ENCODE data around the gene HHIPL2.

Gene HHIPL2

GRCh38 chr1:222586842-222587241, 38.9 kb upstream of the HHIPL2 start:
- no peak for TF ChIP-seq CTCF (IDR thresholded peaks at IDR 0.05; ENCODE audit: extremely low read depth, insufficient read depth, missing control alignments)
- in situ Hi-C loops (cut with MboI; ENCODE audit: low pct_unique_long_range_greater_than_20kb, low sequenced_read_pairs, unreplicated experiment) = no loop called here
- DNase-seq (ENCODE audit: low spot score) = no peak

- in situ Hi-C loops (cut with MboI; ENCODE audit: low pct_unique_long_range_greater_than_20kb, low sequenced_read_pairs, unreplicated experiment) = no loop called here
- peak; percentile 9 for DNase-seq (ENCODE audit: low spot score)
- no peak for TF ChIP-seq CTCF (IDR thresholded peaks at IDR 0.05; ENCODE audit: extremely low read depth, insufficient read depth, missing control alignments)
These were observed 35.2 kb upstream of the HHIPL2 start for GRCh38 chr1:222583079-222583478.

GRCh38 chr1:222582099-222582774, 34.3 kb upstream of the HHIPL2 start:
- peak; percentile 18 for DNase-seq (ENCODE audit: low spot score)
- no peak for TF ChIP-seq CTCF (IDR thresholded peaks at IDR 0.05; ENCODE audit: extremely low read depth, insufficient read depth, missing control alignments)
- in situ Hi-C loops (cut with MboI; ENCODE audit: low pct_unique_long_range_greater_than_20kb, low sequenced_read_pairs, unreplicated experiment) = no loop called here

- in situ Hi-C loops (cut with MboI; ENCODE audit: low pct_unique_long_range_greater_than_20kb, low sequenced_read_pairs, unreplicated experiment) = no loop called here
- no peak for DNase-seq (ENCODE audit: low spot score)
- no peak for TF ChIP-seq CTCF (IDR thresholded peaks at IDR 0.05; ENCODE audit: extremely low read depth, insufficient read depth, missing control alignments)
These were observed 31.4 kb upstream of the HHIPL2 start for GRCh38 chr1:222579316-222579715.

GRCh38 chr1:222570837-222571236, 22.9 kb upstream of the HHIPL2 start:
- in situ Hi-C loops (cut with MboI; ENCODE audit: low pct_unique_long_range_greater_than_20kb, low sequenced_read_pairs, unreplicated experiment) = no loop called here
- no peak for TF ChIP-seq CTCF (IDR thresholded peaks at IDR 0.05; ENCODE audit: extremely low read depth, insufficient read depth, missing control alignments)
- DNase-seq (ENCODE audit: low spot score) = no peak

GRCh38 chr1:222561656-222562055, 13.8 kb upstream of the HHIPL2 start:
- DNase-seq (ENCODE audit: low spot score) = no peak
- in situ Hi-C loops (cut with MboI; ENCODE audit: low pct_unique_long_range_greater_than_20kb, low sequenced_read_pairs, unreplicated experiment) = no loop called here
- no peak for TF ChIP-seq CTCF (IDR thresholded peaks at IDR 0.05; ENCODE audit: extremely low read depth, insufficient read depth, missing control alignments)

Measured in GM13977 (cell line).